Left ventricle myocardium superior (tissue), 1 donor: ENCODE results near the gene SH3RF3. TPM values are rescaled to one million over a fixed set of nuclear protein-coding genes. Genes with fewer than 3 reads are reported as not detected.

Experiments
- ATAC-seq: fragments of 200-7000 bp; cut with Tn5 transposase; one replicate; pipeline ENCODE4 v1.9.1; 2020; ENCODE audit warnings: mild to moderate bottlenecking, moderate library complexity
- DNase-seq: peaks from one replicate; pipeline ENCODE4 v3.0.0-alpha.2; 2020
- intact Hi-C: fragments of 100-400 bp; cut with micrococcal nuclease; formaldehyde crosslinking; loops from one replicate; pipeline ENCODE4 v1.11.0; 2022
- total RNA-seq: library from RNA; stranded (reverse); fragmentation: NEBNext Ultra II Directional; extraction: Animal tissue kit (Norgen Biotek cat#: 25700); gene quantifications from one replicate; pipeline ENCODE4 v1.2.1, GENCODE V29; 2021
- donor health status: DM: no; HTN: yes; CAD: no; lungs with severe emphysema.

Gene SH3RF3
- total RNA-seq, 1 donor from 2014 or later = 7.4 TPM

DNA sequence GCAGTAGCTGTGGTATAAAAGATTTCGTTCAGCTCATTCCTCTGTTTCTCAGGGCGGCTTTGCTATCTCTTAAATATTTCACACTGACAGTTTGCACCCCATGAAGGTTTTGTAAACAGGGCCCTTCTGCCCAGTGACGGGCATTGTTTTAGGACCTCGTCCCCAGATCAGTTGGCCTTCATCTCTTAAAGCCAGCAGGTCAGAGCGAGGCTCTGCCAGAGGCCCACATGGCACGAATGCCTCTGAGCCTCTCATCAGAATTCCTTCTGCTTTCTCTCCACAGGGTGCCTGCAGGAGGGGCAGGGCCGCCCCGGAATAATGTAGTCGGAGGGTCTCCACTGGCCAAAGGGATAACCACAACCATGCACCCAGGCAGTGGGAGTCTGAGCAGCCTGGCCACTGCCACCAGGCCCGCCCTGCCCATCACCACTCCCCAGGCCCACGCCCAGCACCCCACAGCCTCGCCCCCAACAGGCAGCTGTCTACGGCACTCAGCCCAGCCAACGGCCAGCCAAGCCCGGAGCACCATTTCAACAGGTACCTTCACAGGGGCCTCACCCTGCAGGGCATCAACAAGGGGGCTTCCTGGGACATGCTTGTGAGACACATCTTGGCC lies 307.7 kb downstream of the SH3RF3 start:
- intact Hi-C loops = no loop called here
- DNase-seq (no peak), ATAC-seq (peak; percentile 2)

DNA sequence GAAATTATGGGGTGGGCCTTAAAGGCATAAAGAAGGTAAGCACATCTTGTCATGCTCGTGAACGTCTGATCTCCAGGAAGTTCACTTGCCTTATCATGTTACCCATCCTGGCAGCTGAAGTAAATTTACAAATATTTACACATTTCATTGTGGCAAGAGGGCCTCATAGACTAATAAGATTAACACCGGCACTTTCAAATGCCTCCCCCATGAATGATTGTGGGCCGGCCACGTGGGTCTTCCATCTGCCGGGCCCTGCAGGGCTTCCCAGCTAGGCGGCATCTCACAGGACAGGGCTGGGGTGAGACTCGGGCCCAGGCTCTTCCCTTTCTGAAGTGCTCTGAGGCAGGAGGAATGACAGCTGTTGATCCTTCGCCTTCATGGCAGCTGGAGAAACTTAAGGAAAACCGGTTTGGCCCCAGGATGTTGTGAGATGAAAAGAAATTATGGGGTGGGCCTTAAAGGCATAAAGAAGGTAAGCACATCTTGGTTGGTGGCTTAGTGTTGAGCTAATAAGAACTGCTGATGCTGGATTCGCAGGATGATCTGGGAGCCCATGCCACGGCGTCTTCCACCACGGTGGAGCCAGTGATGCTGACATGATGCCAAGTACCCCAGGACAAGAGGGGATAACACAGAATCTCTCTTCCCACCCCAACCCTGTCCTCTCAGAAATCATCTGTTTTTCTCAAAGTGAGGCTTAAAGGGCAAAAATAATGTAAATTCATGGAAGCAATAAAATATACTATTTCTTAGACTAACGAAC lies 308.5 kb downstream of the SH3RF3 start:
- DNase-seq (no peak), ATAC-seq (no peak)
- intact Hi-C loops = no loop called here

GRCh38 chr2:109438146-109438545 lies 309.1 kb downstream of the SH3RF3 start:
- ATAC-seq = no peak
- intact Hi-C loops = no loop called here
- DNase-seq = no peak

DNA sequence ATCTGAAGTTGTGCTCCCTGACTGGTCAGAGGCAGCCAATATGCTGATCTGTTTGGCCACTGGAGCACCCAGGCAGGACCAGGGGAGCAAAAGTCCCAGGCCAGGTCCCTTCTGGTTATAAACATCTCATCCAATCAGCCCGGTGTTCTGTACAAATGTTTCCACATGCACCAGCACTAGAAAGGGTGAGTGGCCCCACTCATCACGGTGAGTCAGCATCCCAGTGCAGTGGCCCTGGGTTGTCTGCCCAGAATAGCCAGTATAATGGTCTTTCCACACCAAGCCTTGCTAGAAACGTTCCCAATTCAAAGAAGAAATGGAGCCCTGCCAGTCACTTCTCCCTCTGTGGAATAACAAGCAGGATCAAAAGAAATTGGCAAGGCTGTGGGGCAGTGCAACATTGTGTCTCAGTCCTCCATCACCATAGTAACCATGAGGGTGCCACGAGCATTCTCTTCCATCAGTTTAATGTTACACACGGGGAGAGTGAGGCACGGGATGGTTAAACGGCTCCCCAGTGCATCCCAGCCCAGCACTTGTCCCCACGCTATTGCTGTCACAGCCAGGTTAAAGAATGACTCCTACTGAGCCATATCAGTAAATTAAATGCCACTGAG lies 309.9 kb downstream of the SH3RF3 start:
- peak; percentile 82 for ATAC-seq
- no peak for DNase-seq
- intact Hi-C loops = no loop called here

- DNase-seq = no peak
- intact Hi-C loops = no loop called here
These were observed 310.4 kb downstream of the SH3RF3 start for GRCh38 chr2:109439390-109439786.

DNA sequence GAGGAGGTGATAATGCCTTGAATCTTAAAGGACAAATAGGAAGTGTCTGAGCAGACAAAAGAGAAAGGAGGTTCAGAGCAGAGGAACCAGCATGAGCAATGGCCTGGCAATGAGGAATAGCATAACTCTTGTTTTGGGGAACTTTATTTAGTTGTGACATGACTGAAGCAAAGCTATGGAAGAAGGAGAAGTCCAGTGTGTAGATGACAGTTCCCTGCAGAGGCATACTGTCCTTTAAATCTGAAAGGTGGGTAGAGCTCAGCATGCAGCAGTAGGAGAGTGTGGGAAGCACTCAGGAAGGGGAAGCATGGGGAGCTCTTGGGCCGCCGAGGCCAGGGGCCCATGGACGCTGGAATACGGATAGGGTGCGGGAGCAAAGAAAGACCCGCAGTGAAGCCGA lies 311.0 kb downstream of the SH3RF3 start:
- ATAC-seq (no peak), DNase-seq (no peak)
- intact Hi-C loops = no loop called here

More at GRCh38 chr2:109439390-109439786, 310.4 kb downstream of the SH3RF3 start:
- ATAC-seq = no peak

DNA sequence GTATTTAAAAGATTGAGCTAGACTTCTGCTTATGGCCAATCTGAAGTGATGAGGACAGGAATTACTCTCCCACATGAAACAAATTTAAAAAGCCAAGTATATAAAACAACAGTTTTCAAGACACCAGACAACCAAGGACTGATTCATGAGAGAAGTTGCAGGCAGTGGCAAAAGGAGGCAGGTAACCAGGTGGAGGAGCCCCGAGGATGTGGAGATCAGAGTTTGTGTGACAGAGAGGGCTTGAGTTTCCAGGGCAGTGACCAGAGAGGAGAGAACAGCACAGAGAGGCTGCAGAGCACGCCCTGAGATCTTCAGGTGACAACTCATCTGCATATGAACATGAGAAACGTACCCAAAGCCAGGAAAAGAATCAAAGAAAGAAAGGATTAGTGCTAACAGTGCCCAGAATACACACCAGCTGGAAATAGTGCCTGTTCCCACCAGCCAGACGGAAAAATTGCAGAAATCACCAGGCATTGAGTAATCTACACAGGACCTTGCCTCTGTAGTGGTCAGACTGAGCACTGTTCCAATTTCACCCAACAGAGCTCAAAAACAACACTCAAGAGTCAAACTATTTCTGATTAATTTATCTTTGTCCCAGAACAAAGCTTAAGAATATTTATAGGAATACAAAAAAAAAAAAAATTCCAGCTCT lies 311.6 kb downstream of the SH3RF3 start:
- intact Hi-C loops = no loop called here
- ATAC-seq (no peak), DNase-seq (no peak)

DNA sequence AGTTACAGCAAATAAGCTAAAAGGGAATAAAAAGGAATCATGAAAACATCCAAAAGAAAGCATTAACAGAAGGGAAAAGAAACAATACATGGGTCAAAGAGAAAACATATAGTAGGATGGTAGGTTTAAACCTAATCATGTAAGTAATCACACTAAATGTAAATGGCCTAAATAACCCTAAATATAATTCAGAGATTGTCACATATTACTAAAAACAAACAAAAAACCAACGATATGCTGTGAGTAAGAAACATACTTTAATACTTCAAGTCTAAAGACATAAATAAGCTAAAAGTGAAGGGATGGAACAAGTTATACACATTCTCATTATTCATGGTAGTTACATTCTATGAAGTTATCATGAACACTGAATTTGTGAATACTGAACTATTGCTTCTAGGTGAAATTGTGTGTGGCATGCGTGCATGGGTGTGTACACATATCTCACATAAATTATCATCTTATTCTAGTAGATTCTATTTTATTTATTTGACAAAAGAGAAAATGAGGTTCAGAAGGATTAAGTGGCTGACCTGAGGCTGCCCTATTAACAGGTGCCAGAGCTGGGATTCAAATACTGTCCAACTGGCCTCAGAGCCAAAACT lies 313.8 kb downstream of the SH3RF3 start:
- intact Hi-C loops = no loop called here
- no peak for DNase-seq

DNA sequence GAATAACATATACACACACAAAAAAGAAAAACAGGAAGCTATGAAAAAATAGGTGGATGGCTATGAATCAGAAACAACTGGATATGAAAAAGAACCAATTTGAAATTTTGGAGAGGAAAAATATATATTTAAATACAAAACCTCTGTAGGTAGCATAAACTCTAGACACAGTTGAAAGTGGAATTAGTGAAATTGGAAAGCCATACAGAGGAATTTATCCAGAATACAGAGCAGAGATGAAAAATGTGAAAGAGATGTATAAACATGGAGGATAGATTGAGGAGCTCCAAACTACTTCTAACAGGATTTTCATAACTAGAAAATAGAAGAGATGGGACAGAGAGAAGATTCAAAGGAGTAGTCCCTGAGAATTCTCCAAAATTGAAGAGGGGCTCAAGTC lies 315.9 kb downstream of the SH3RF3 start:
- intact Hi-C loops = no loop called here
- no peak for DNase-seq

More for the DNA sequence above, 313.8 kb downstream of the SH3RF3 start:
- ATAC-seq = no peak

GRCh38 chr2:109446278-109447131 lies 317.5 kb downstream of the SH3RF3 start:
- no peak for ATAC-seq
- intact Hi-C loops = no loop called here
- DNase-seq = no peak

More for the DNA sequence above, 315.9 kb downstream of the SH3RF3 start:
- ATAC-seq = no peak

GRCh38 chr2:109447251-109447661 lies 318.3 kb downstream of the SH3RF3 start:
- ATAC-seq (no peak), DNase-seq (no peak)
- intact Hi-C loops = no loop called here

DNA sequence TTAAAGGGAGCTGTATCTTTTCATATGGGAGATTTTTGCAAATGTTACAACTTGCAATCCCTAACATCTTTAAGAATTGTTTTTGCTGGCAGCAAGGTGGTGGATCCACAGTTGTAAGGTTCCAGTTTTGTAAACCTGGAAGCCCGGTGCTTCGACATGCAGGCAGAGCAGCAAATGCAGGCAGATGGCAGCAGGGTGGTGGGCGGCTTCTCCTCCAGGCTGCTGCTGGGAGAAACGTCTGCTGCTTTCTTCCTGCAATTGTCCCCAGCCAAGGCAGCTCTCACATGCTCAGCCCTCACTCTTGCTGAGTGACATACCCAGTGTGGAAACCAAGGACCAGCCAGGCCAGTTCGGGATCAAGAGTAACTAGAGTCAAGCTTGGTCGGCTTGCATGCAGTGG lies 318.8 kb downstream of the SH3RF3 start:
- DNase-seq (no peak), ATAC-seq (no peak)
- intact Hi-C loops = no loop called here

- intact Hi-C loops = no loop called here
- DNase-seq (no peak), ATAC-seq (no peak)
These were observed 319.2 kb downstream of the SH3RF3 start for GRCh38 chr2:109448207-109448606.

GRCh38 chr2:109448946-109449788 lies 320.2 kb downstream of the SH3RF3 start:
- ATAC-seq (peak; percentile 96), DNase-seq (peak; percentile 77)
- intact Hi-C loops = no loop called here

GRCh38 chr2:109450574-109451273 lies 321.7 kb downstream of the SH3RF3 start:
- intact Hi-C loops = no loop called here
- DNase-seq (peak; percentile 63), ATAC-seq (peak; percentile 53)

DNA sequence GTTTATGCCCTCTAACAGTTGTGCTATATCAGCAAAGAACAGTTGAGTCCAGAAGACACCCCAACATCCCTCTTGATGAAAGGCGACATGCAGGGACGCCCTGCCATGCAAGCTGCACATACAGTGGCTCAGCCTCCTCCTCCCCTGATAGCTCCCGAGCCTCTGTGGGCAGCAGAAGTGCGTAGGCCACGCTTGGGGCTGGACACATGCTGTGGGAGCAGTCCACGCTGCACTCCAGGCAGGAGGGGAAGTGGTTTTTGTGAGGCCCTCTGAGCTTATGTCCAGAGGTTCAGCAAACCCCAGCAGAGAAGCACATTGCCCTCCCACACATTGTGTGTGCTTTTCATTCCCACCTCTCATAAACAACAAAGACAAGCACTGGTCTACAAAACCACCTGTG lies 322.7 kb downstream of the SH3RF3 start:
- ATAC-seq = no peak
- intact Hi-C loops = no loop called here
- DNase-seq = no peak
